Ovary (tissue), 3 donors: ENCODE results near the gene LSR.

ENCODE experiments used
- CTCF ChIP-seq, 3 donors: fragments of 450-650 bp in 2 of 3; fragments of 200-600 bp in 1 of 3; IDR thresholded peaks; one replicate each; pipeline versions ENCODE4 v1.5.1 to v1.8.0; 2016 to 2022; ENCODE audit warnings: antibody characterized with exemption in 3 of 3, mild to moderate bottlenecking in 1 of 3
- EP300 ChIP-seq: sonication (generic); formaldehyde crosslinking; IDR thresholded peaks from one replicate; pipeline ENCODE4 v1.6.1; 2017; ENCODE audit warnings: antibody characterized with exemption
- POLR2A ChIP-seq: fragments of 450-650 bp; IDR thresholded peaks from one replicate; pipeline ENCODE4 v1.6.1; 2017; ENCODE audit warnings: antibody characterized with exemption, mild to moderate bottlenecking, moderate library complexity
- donor health status: DM: no; HTN: no; CAD: no.

GRCh38 chr19:35268536-35269437 is 20.0 kb downstream of the LSR start, which contains the start of gene USF2:
- TF ChIP-seq CTCF (IDR thresholded peaks at IDR 0.05) (no peak), POLR2A (no peak), EP300 (no peak)
